GM18507 (cell line): ENCODE measurements around the gene SEMA6A.

Source experiments
- DNase-seq: peaks from one replicate; pipeline ENCODE4 v3.0.0; 2011; ENCODE audit warnings: low read depth; ENCODE audit not compliant: insufficient read length; ENCODE audit errors: extremely low spot score
- FAIRE-seq: peaks from 2 replicates; lab custom pipeline; 2011; peaks lifted over from hg19 to GRCh38; lab: Jason Lieb, UNC

SEMA6A gene

GRCh38 chr5:116449458-116449857 is 125.2 kb downstream of the SEMA6A start:
- DNase-seq = no peak
- FAIRE-seq = no peak

GRCh38 chr5:116448870-116449427 is 125.7 kb downstream of the SEMA6A start:
- FAIRE-seq = no peak

DNA sequence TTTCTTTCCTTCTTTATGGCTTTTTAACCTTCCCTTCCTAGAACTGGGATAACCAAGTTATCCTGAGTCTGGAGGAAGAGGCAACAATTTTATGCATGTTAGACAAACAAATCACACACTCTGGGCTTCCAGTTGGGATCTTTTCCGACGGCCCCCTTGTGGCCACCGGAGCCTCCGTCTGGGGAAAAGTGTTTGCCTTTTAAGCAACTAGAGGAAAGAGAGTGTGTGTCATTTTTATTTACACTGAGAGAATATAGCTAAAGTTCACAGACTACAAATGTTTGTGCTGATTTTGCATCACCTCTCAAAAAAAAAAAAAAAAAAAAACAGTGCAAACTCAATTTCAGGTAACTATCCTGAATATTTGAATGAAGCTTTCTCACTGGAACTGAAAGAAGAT is 126.2 kb downstream of the SEMA6A start:
- DNase-seq = no peak
- no peak for FAIRE-seq

More at GRCh38 chr5:116448870-116449427, 125.7 kb downstream of the SEMA6A start:
- DNase-seq = no peak

DNA sequence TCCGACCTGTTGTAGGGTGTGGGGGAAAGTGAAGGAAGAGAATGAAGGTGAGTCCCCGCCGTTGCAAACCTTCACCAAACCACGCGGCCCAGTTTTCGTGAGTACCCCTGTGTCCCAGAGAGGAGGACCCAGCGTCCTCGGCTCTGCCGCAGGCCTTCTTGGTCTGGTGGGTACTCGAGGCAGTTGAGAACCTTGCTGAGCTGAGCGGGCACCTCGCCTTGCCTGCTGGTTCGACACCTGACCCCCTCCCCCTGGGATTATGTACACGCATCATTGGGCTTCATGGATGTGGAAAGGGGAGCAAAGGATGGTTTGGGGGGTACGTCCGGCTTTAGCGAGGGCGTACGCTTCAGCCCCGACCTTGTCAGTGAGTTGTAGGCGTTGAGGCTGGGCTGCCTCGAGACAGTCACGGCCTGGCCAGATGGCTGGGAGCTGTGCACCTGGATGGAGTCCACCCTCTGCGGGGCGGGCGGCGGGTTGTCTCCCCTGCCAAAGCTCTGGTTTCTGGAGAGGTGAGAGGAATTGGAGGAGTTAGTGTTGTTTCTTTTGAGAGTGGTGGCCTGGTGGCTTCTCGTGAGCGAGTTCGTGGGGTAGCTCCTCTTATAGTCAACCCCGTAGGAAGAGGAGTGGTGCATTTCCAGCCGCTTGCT is 128.1 kb downstream of the SEMA6A start:
- DNase-seq (no peak), FAIRE-seq (no peak)

DNA sequence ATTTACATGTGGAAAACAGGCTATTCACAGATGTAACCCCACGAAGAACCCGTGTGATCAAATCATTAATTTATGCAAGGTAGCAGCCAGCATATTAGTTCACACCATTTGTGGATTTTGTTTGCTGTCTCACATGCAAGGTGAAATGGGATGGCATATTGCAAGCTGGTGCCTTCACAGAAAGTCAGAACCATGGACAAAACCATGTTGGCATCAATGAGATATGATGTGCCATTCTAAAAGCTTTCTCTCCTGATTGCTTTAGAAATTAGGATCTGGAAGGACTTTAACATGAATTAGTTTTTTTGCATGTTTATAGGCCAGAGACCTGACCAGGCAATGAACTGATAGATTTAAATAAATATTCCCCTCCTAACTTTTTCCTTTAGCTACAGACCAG is 129.3 kb downstream of the SEMA6A start:
- DNase-seq (no peak), FAIRE-seq (no peak)

DNA sequence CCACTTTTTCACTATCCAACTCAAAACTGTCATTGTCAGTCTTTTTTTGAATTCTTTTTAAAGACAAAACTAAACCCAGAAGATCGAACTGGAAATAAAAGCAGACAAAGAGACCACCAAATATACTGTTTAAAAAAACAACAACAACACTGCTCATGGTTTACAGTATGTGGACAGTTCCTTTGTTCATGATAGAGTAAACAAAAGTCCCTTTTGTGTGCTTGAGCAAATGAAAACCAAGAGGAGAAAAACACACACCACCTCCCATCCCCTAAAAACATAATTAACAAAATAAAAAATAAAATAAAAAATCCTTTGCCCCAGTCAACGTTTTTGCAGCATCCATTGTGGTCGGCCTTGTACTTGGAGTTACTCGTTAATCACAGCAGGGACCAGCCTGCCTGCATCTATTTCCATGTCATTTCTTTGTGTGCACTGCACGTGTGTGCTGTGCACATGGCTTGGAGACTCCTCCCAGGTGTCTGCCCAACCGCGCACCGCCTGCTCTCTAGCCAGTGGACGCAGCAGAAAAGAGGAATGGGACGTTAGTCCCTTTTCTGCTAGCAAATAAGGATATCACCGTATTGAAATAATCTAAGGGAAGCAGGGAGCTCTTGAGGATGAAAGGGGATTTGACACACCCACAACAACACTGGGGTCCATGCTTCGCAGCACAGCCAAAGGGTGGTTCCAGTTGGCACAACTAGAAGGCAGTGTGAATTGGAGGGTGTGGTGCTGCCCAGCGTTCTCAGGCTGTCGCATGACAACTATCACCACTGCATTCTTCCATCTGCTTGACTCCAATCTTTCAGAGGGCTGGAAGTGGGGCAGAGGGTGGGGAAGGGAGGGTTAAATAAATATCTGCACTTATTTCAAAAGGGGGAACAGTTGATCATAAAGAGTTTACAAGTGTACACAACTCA is 130.0 kb downstream of the SEMA6A start:
- FAIRE-seq = no peak
- no peak for DNase-seq

GRCh38 chr5:116442931-116443551 is 131.6 kb downstream of the SEMA6A start:
- no peak for FAIRE-seq
- no peak for DNase-seq

- no peak for DNase-seq
These were observed 132.5 kb downstream of the SEMA6A start for GRCh38 chr5:116442095-116442534.

DNA sequence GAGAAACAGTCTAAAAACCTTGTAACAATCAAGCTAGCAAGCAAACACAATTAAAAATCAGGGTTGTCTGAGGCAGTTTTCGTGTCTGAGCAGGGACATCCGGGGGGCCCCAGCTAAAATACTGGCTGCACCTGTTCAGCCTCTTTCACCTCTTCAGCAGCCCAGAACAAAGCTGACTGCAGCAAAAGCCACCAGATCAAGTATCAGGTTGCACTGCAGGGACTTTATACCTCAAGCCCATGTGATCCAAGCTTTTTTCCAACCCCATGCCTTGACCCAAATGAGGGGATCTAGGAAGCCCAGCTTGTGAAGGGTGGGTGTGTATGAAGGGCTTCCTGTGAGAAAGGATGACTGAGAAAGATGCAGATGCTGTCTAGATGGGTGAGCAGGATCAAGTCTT is 133.4 kb downstream of the SEMA6A start:
- no peak for DNase-seq
- no peak for FAIRE-seq

More at GRCh38 chr5:116442095-116442534, 132.5 kb downstream of the SEMA6A start:
- no peak for FAIRE-seq

DNA sequence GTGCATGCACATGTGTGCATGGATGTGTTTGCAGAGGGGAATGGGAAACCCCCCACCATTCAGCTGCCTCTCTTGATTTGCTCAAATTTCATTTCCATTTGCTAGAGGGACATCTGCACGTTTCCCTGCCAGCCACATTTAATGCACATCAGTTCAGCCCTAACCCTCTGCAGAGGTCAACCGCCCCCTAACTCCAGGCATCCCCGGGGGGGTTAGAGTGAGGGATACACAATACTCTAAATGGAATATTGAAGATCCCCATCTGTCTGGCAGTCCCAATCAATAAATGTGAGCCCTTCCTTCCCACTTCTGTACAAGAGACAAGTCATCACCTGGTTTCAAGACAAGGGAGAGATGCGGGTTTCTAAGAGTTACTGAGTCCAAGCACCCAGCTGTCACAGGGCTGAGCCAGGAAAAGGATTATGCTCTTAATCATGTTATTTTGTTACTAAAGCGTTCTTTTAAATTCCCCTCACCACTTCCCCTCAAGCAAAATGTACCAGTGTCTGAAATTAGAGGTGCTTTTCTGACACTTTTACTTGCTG is 134.1 kb downstream of the SEMA6A start:
- no peak for DNase-seq
- no peak for FAIRE-seq

- FAIRE-seq = no peak
- no peak for DNase-seq
These were observed 134.7 kb downstream of the SEMA6A start for GRCh38 chr5:116439905-116440304.

- FAIRE-seq = no peak
- DNase-seq = no peak
These were observed 135.6 kb downstream of the SEMA6A start for GRCh38 chr5:116438979-116439554.

DNA sequence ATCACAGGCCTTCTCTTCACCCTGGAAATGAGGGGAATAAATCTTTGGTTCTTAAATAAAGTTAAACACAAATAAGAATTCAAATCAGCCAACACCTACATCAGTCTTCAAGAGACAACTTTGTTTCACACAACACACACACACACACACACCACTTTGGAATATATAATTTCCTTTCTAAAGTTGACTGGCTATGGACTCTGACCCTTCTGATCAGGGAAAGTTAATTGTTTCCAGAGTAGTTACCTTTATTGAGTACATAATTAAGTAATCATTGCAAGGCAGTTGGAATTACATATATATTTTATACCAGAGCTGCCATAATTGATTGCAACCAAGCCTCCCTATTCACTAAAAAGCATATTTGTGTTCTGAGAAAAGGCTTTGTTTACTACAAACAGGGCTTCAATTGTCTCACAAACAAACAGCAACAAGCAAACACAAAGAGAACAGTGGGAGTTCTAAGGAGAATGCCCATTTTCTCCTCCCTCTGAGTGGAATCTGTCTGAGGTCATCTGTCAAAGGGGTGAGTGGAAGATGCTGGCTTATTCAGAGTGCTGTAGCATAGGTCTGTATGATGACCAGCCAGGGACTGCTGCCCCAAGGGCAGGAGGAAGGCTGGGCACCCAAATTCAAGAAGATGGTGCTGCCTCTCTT is 136.6 kb downstream of the SEMA6A start:
- FAIRE-seq (no peak), DNase-seq (no peak)

- DNase-seq (no peak), FAIRE-seq (no peak)
These were observed 137.3 kb downstream of the SEMA6A start for GRCh38 chr5:116437351-116437705.

- DNase-seq = no peak
- no peak for FAIRE-seq
These were observed 137.8 kb downstream of the SEMA6A start for GRCh38 chr5:116436674-116437350.

DNA sequence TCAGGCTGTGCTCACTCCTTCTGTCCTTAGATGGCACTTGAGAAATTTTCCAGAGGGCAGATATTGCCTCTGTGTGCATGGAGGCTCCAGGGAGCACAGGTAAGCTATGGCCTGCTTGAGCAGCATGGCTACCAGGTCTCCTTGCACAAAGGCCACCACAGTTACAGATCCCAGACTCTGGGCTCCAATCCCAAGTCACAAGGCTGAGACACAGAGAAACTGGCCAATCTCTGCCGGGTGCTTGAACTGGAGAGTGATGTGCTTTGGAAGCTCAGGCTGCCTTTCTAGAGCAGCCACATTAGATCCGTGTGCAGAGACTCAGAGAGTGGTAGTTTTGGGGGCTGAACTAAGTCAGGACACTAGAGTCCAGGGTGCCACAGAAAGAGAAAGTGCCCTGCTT is 145.7 kb downstream of the SEMA6A start:
- FAIRE-seq (no peak), DNase-seq (no peak)

DNA sequence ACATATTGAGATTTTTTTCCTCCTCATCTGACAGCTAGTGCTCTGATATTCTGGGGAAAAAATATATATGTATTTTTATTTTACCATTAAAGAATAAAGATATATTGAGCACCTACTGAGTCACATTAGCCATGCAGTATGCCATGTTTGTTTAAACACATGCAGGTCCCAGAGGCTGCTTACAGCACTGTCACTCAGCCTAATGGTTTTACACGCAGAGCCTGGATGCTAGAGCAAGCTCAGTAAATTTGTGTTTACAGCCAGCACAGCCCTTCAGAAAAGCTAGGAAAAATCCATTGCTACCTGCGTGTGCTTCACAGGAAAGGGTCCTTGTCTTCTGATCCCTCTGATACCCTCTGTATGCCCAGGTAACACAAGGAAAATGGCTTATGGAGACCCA is 146.2 kb downstream of the SEMA6A start:
- DNase-seq (no peak), FAIRE-seq (no peak)

GRCh38 chr5:116424951-116425350 is 149.7 kb downstream of the SEMA6A start:
- FAIRE-seq (no peak), DNase-seq (no peak)

DNA sequence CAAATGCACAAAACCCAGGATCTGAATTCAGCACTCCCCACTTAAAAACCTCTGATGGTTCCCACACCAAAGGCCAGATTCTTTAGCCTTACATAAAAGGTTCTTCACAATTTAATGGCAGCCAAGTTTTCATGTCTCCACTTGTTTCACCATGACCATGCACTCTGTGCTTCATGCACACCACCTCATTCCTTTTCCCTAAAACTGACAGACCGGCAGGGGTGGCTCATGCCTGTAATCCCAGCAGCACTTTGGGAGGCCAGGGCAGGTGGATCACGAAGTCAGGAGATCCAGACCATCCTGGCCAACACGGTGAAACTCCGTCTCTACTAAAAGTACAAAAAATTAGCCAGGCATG is 150.4 kb downstream of the SEMA6A start:
- no peak for FAIRE-seq

More for the DNA sequence above, 150.4 kb downstream of the SEMA6A start:
- DNase-seq = no peak
